ENCODE measurements around the gene GPLD1. TPM values are rescaled to one million over a fixed set of nuclear protein-coding genes. Genes with fewer than 3 reads are reported as not detected.

The GPLD1 gene
- total and polyA plus RNA-seq, 2 donors: 1.3 to 7.7 TPM

DNA sequence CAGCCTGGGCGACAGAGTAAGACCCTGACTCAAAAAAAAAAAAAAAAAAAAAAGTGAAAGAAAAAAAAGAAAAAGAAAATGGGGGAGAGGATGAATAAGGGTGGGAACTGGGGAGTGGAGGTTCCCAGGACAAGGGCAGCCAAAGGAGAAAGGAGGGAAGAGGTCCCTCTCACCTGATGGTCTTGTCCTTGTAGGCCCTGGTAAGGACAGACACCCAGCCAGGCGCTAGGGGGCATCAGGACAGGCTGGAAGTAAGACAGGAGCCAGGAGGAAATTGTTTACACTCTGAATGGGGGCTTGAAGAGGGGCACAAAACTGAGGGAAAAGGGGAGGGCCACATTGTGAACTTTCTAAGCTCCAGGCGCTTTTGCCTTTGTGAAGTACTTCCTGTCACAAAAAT lies 3.1 kb upstream of the GPLD1 start:
- no peak overlapping the region for H3K27ac ChIP-seq (ENCODE audit: low read depth in 1 of 2, low read length in 1 of 2)
- H3K27me3 ChIP-seq (ENCODE audit: control insufficient read depth in 2 of 2, insufficient read depth in 1 of 2, low read length in 1 of 2): no peaks in the 10 kb centered on the region
- 93% methylated on average over 3 of the region's 3 CpGs for WGBS
- H3K9me3 ChIP-seq (ENCODE audit: control insufficient read depth in 2 of 2, insufficient read depth in 1 of 2, low read length in 1 of 2): peaks cover 0 to 7% of the 10 kb centered on the region in 2 donors
- no peak for DNase-seq (ENCODE audit: low read depth in 6 of 9, low spot score in 9 of 9)
- peaks cover 11 to 15% of the 10 kb centered on the region in 2 donors for H3K4me1 ChIP-seq (ENCODE audit: control insufficient read depth in 2 of 2, insufficient read depth in 2 of 2, low read length in 2 of 2)
- peaks cover 0 to 6% of the 10 kb centered on the region in 2 donors for H3K36me3 ChIP-seq (ENCODE audit: control insufficient read depth in 2 of 2, insufficient read depth in 2 of 2, low read length in 1 of 2)
- H3K4me3 ChIP-seq (ENCODE audit: low read length in 2 of 2): no peak overlapping the region

DNA sequence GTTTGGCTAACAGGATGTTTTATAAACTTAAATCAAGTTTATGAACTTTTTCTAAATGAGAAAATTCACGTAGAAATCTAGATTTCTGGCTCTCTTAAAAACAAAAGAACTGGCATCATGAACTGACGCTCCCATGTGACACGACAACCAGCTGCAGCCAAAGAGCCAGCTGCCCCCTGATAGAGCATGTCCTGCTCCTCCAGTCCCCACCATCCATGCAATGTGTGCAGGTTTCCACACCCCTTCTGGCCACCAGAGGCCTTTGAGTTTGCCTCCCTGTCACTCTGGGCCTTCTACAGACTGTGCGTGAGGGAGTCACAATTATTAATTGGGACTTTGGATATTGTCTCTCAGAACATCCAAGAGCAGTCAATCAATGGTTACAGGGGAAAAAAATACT lies 1.6 kb upstream of the GPLD1 start:
- Histone ChIP-seq H3K36me3 (ENCODE audit: control insufficient read depth in 2 of 2, insufficient read depth in 2 of 2, low read length in 1 of 2) (no peaks in the 10 kb centered on the region), H3K9me3 (ENCODE audit: control insufficient read depth in 2 of 2, insufficient read depth in 1 of 2, low read length in 1 of 2) (no peaks in the 10 kb centered on the region), H3K27ac (ENCODE audit: low read depth in 1 of 2, low read length in 1 of 2) (no peak overlapping the region), H3K4me3 (ENCODE audit: low read length in 2 of 2) (no peak overlapping the region), H3K4me1 (ENCODE audit: control insufficient read depth in 2 of 2, insufficient read depth in 2 of 2, low read length in 2 of 2) (peaks cover 8 to 13% of the 10 kb centered on the region in 2 donors), H3K27me3 (ENCODE audit: control insufficient read depth in 2 of 2, insufficient read depth in 1 of 2, low read length in 1 of 2) (no peaks in the 10 kb centered on the region)
- 98% methylated on average over 4 of the region's 4 CpGs for WGBS
- no peak for DNase-seq (ENCODE audit: low read depth in 6 of 9, low spot score in 9 of 9)

DNA sequence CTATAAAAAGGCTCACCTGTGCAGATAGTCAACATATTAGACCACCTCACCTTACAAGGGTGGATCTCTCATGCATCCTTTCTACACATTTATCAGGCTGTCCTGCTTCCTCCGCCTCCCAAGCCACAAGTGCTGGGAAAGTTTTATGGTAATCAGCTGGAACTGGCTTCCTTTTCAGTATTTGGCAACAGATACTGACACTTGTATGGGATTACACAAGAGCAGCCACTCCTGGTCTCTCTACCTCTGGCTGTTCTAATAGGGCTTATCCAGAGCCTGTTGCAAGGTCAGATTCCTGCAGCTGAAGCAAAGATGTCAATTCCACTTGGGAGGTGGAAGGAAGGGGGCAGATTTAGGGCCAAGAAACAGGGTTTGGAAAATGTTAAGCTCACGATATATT lies 503 bp upstream of the GPLD1 start:
- H3K27me3 ChIP-seq (ENCODE audit: control insufficient read depth in 2 of 2, insufficient read depth in 1 of 2, low read length in 1 of 2): no peaks in the 10 kb centered on the region
- no peaks in the 10 kb centered on the region for H3K36me3 ChIP-seq (ENCODE audit: control insufficient read depth in 2 of 2, insufficient read depth in 2 of 2, low read length in 1 of 2)
- H3K4me1 ChIP-seq (ENCODE audit: control insufficient read depth in 2 of 2, insufficient read depth in 2 of 2, low read length in 2 of 2): peaks cover 7 to 8% of the 10 kb centered on the region in 2 donors
- whole genome bisulfite sequencing: 92% methylated on average over 2 of the region's 2 CpGs
- no peaks in the 10 kb centered on the region for H3K9me3 ChIP-seq (ENCODE audit: control insufficient read depth in 2 of 2, insufficient read depth in 1 of 2, low read length in 1 of 2)
- no peak for DNase-seq (ENCODE audit: low read depth in 6 of 9, low spot score in 9 of 9)
- no peak overlapping the region for H3K4me3 ChIP-seq (ENCODE audit: low read length in 2 of 2)
- no peak overlapping the region for H3K27ac ChIP-seq (ENCODE audit: low read depth in 1 of 2, low read length in 1 of 2)

DNA sequence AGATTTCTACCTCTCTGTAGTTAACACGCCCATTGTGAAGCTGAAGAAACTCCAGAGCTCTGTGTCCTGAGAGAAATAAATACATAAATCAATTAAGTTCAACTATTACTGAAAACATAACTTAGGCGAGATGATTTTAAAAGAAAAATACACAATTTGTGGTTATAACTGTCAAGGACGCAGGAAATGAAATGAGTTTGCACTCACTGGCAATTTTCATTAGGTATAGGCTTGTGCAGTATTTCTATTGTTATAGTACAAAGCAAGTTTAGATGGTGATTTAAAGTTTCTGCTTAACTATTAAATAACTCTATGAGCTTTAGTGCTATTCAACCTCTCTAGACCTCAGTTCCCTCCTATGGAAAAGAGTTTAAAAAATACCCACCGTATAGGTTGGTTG lies 3.3 kb downstream of the GPLD1 start:
- Histone ChIP-seq H3K4me3 (ENCODE audit: low read length in 2 of 2) (no peak overlapping the region), H3K9me3 (ENCODE audit: control insufficient read depth in 2 of 2, insufficient read depth in 1 of 2, low read length in 1 of 2) (no peaks in the 10 kb centered on the region), H3K4me1 (ENCODE audit: control insufficient read depth in 2 of 2, insufficient read depth in 2 of 2, low read length in 2 of 2) (no peaks in the 10 kb centered on the region), H3K36me3 (ENCODE audit: control insufficient read depth in 2 of 2, insufficient read depth in 2 of 2, low read length in 1 of 2) (no peaks in the 10 kb centered on the region), H3K27ac (ENCODE audit: low read depth in 1 of 2, low read length in 1 of 2) (no peak overlapping the region), H3K27me3 (ENCODE audit: control insufficient read depth in 2 of 2, insufficient read depth in 1 of 2, low read length in 1 of 2) (no peaks in the 10 kb centered on the region)
- DNase-seq (ENCODE audit: low read depth in 6 of 9, low spot score in 9 of 9): no peak
- WGBS: 85% methylated on average over 4 of the region's 4 CpGs

GRCh38 chr6:24484657-24485323 lies 4.6 kb downstream of the GPLD1 start:
- Histone ChIP-seq H3K4me1 (ENCODE audit: control insufficient read depth in 2 of 2, insufficient read depth in 2 of 2, low read length in 2 of 2) (no peaks in the 10 kb centered on the region), H3K4me3 (ENCODE audit: low read length in 2 of 2) (no peak overlapping the region), H3K9me3 (ENCODE audit: control insufficient read depth in 2 of 2, insufficient read depth in 1 of 2, low read length in 1 of 2) (no peaks in the 10 kb centered on the region), H3K27me3 (ENCODE audit: control insufficient read depth in 2 of 2, insufficient read depth in 1 of 2, low read length in 1 of 2) (no peaks in the 10 kb centered on the region), H3K27ac (ENCODE audit: low read depth in 1 of 2, low read length in 1 of 2) (no peak overlapping the region), H3K36me3 (ENCODE audit: control insufficient read depth in 2 of 2, insufficient read depth in 2 of 2, low read length in 1 of 2) (no peaks in the 10 kb centered on the region)
- WGBS: 97% methylated on average over 7 of the region's 7 CpGs
- no peak for DNase-seq (ENCODE audit: low read depth in 6 of 9, low spot score in 9 of 9)

- Histone ChIP-seq H3K27ac (ENCODE audit: low read depth in 1 of 2, low read length in 1 of 2) (no peak overlapping the region), H3K4me1 (ENCODE audit: control insufficient read depth in 2 of 2, insufficient read depth in 2 of 2, low read length in 2 of 2) (no peaks in the 10 kb centered on the region), H3K4me3 (ENCODE audit: low read length in 2 of 2) (no peak overlapping the region), H3K36me3 (ENCODE audit: control insufficient read depth in 2 of 2, insufficient read depth in 2 of 2, low read length in 1 of 2) (no peaks in the 10 kb centered on the region), H3K9me3 (ENCODE audit: control insufficient read depth in 2 of 2, insufficient read depth in 1 of 2, low read length in 1 of 2) (no peaks in the 10 kb centered on the region), H3K27me3 (ENCODE audit: control insufficient read depth in 2 of 2, insufficient read depth in 1 of 2, low read length in 1 of 2) (no peaks in the 10 kb centered on the region)
- WGBS: 98% methylated on average over 5 of the region's 5 CpGs
- no peak for DNase-seq (ENCODE audit: low read depth in 6 of 9, low spot score in 9 of 9)
These were observed 7.9 kb downstream of the GPLD1 start for GRCh38 chr6:24481449-24481848.

DNA sequence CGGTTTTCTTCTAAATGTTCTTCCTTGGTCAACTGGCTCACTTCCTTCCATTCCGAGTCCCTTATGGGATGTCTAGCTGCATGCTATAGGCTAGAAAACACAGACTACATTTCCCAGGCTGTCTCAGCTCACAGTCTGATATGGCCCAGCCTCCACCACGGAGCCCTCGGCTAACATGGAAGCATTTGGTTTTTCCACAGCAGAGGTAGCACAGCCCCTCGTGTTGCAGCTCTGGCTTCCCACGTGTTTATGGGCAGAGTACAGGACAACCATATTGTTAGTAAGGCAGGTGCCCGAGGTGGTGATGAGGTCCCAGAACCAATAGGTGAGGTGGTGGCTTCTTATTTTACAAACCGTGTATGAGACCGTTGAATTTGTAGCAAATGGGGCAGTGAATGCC lies 8.7 kb downstream of the GPLD1 start:
- 92% methylated on average over 9 of the region's 9 CpGs for WGBS
- Histone ChIP-seq H3K4me3 (ENCODE audit: low read length in 2 of 2) (no peak overlapping the region), H3K36me3 (ENCODE audit: control insufficient read depth in 2 of 2, insufficient read depth in 2 of 2, low read length in 1 of 2) (no peaks in the 10 kb centered on the region), H3K4me1 (ENCODE audit: control insufficient read depth in 2 of 2, insufficient read depth in 2 of 2, low read length in 2 of 2) (no peaks in the 10 kb centered on the region), H3K9me3 (ENCODE audit: control insufficient read depth in 2 of 2, insufficient read depth in 1 of 2, low read length in 1 of 2) (no peaks in the 10 kb centered on the region), H3K27ac (ENCODE audit: low read depth in 1 of 2, low read length in 1 of 2) (no peak overlapping the region), H3K27me3 (ENCODE audit: control insufficient read depth in 2 of 2, insufficient read depth in 1 of 2, low read length in 1 of 2) (no peaks in the 10 kb centered on the region)
- DNase-seq (ENCODE audit: low read depth in 6 of 9, low spot score in 9 of 9): no peak

GRCh38 chr6:24478903-24479302 lies 10.5 kb downstream of the GPLD1 start:
- 83% methylated on average over 4 of the region's 4 CpGs for WGBS
- Histone ChIP-seq H3K4me3 (ENCODE audit: low read length in 2 of 2) (no peak overlapping the region), H3K36me3 (ENCODE audit: control insufficient read depth in 2 of 2, insufficient read depth in 2 of 2, low read length in 1 of 2) (no peaks in the 10 kb centered on the region), H3K9me3 (ENCODE audit: control insufficient read depth in 2 of 2, insufficient read depth in 1 of 2, low read length in 1 of 2) (no peaks in the 10 kb centered on the region), H3K4me1 (ENCODE audit: control insufficient read depth in 2 of 2, insufficient read depth in 2 of 2, low read length in 2 of 2) (no peaks in the 10 kb centered on the region), H3K27ac (ENCODE audit: low read depth in 1 of 2, low read length in 1 of 2) (no peak overlapping the region), H3K27me3 (ENCODE audit: control insufficient read depth in 2 of 2, insufficient read depth in 1 of 2, low read length in 1 of 2) (no peaks in the 10 kb centered on the region)
- DNase-seq (ENCODE audit: low read depth in 6 of 9, low spot score in 9 of 9): no peak

DNA sequence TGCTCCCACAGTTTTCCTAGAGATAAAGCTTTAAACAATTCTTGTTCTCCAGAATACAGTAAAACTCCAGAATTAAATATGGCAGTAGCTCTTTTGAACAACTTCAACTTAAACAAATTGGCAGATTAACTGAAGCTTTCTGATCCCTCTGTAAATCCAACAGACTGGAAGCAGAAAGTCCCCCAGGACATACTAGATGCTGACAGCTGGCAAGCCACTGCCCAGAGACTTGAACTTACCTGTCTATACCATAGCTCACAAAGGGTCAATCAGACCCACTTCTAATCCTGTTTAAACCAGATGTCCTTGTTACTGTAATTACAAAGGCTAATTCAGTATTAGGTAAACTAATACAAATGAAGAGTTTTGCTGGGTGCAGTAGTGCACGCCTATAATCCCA lies 12.3 kb downstream of the GPLD1 start:
- H3K27ac ChIP-seq (ENCODE audit: low read depth in 1 of 2, low read length in 1 of 2): no peak overlapping the region
- WGBS: 98% methylated on average over 1 of the region's 1 CpG
- no peak for DNase-seq (ENCODE audit: low read depth in 6 of 9, low spot score in 9 of 9)

More for the DNA sequence above, 12.3 kb downstream of the GPLD1 start:
- no peak overlapping the region for H3K4me3 ChIP-seq (ENCODE audit: low read length in 2 of 2)
- no peaks in the 10 kb centered on the region for H3K4me1 ChIP-seq (ENCODE audit: control insufficient read depth in 2 of 2, insufficient read depth in 2 of 2, low read length in 2 of 2)
- no peaks in the 10 kb centered on the region for H3K36me3 ChIP-seq (ENCODE audit: control insufficient read depth in 2 of 2, insufficient read depth in 2 of 2, low read length in 1 of 2)
- H3K27me3 ChIP-seq (ENCODE audit: control insufficient read depth in 2 of 2, insufficient read depth in 1 of 2, low read length in 1 of 2): no peaks in the 10 kb centered on the region
- H3K9me3 ChIP-seq (ENCODE audit: control insufficient read depth in 2 of 2, insufficient read depth in 1 of 2, low read length in 1 of 2): no peaks in the 10 kb centered on the region

All from thymus (tissue), 11 donors.